SK-N-SH (cell line): Measurements from ENCODE around the gene FBXO15. TPM values are rescaled to one million over a fixed set of nuclear protein-coding genes. Genes with fewer than 3 reads are reported as not detected.

Source experiments
- CTCF ChIA-PET: fragments of 300-600, 350-600 bp; formaldehyde crosslinking; extraction: SDS; loops from one replicate; lab custom pipeline; 2021; lab: Yijun Ruan, JAX
- POLR2A ChIA-PET: fragments of 350-600 bp; sonication (Branson Sonifier 250); formaldehyde crosslinking; extraction: SDS; loops from one replicate; lab custom pipeline; 2020; ENCODE audit warnings: antibody characterized with exemption, inconsistent platforms; lab: Yijun Ruan, JAX
- DNase-seq: peaks from one replicate; pipeline ENCODE4 v3.0.0; 2012
- H2AFZ ChIP-seq: fragments of 200-600 bp; sonication (generic); 2 replicates; pipeline ENCODE4 v1.8.1; 2016; ENCODE audit warnings: antibody characterized with exemption, mild to moderate bottlenecking, low read depth
- H3F3A ChIP-seq: fragments of 200-600 bp; sonication (generic); replicated peaks from 2 replicates; pipeline ENCODE3; 2016; ENCODE audit warnings: antibody characterized with exemption, mild to moderate bottlenecking; ENCODE audit not compliant: insufficient read depth
- H3K27ac ChIP-seq, 2 experiments: fragments of 200-500 bp in 1 of 2; fragments of 200-600 bp in 1 of 2; sonication (Bioruptor generic) in 1 of 2; sonication (generic), shearing (Covaris generic) in 1 of 2; 2 replicates each; pipeline versions ENCODE4 v1.5.1 to v1.6.1; 2014 to 2016; ENCODE audit warnings: low read depth in 2 of 2, inconsistent platforms in 1 of 2, low read length in 1 of 2, mild to moderate bottlenecking in 1 of 2, mixed read lengths in 1 of 2
- H3K27me3 ChIP-seq: fragments of 200-600 bp; sonication (generic), shearing (Covaris generic); 2 replicates; pipeline ENCODE4 v1.6.1; 2016; ENCODE audit warnings: mixed run types; ENCODE audit not compliant: insufficient read depth
- H3K36me3 ChIP-seq, 2 experiments: fragments of 200-500 bp in 1 of 2; fragments of 200-600 bp in 1 of 2; sonication (Bioruptor generic) in 1 of 2; sonication (generic) in 1 of 2; replicated peaks in 1 of 2; 2 replicates each; pipeline versions ENCODE3 to v1.5.1; 2014 to 2016; ENCODE audit warnings: low read length in 1 of 2, mild to moderate bottlenecking in 1 of 2; ENCODE audit not compliant: insufficient read depth in 2 of 2, control insufficient read depth in 1 of 2
- H3K4me1 ChIP-seq, 2 experiments: fragments of 200-500 bp in 1 of 2; fragments of 200-600 bp in 1 of 2; sonication (Bioruptor generic) in 1 of 2; sonication (generic), shearing (Covaris generic) in 1 of 2; 2 replicates each; pipeline versions ENCODE4 v1.5.1 to v1.6.1; 2014 to 2016; ENCODE audit warnings: low read depth in 1 of 2, low read length in 1 of 2, mixed run types in 1 of 2; ENCODE audit not compliant: insufficient read depth in 2 of 2, control insufficient read depth in 1 of 2
- H3K4me2 ChIP-seq: fragments of 200-600 bp; sonication (generic), shearing (Covaris generic); 2 replicates; pipeline ENCODE4 v1.6.1; 2017; ENCODE audit warnings: mixed run types
- H3K4me3 ChIP-seq, 2 experiments: fragments of 200-500 bp in 1 of 2; fragments of 200-600 bp in 1 of 2; sonication (Bioruptor generic) in 1 of 2; sonication (generic), shearing (Covaris generic) in 1 of 2; 2 replicates each; pipeline versions ENCODE4 v1.5.1 to v1.8.1; 2014 to 2016; ENCODE audit warnings: low read depth in 2 of 2, inconsistent platforms in 1 of 2, low read length in 1 of 2, mild to moderate bottlenecking in 1 of 2, mixed read lengths in 1 of 2, moderate library complexity in 1 of 2
- H3K79me2 ChIP-seq: fragments of 200-600 bp; sonication (generic); 2 replicates; pipeline ENCODE4 v1.8.1; 2017; ENCODE audit warnings: mild to moderate bottlenecking; ENCODE audit not compliant: insufficient read depth
- H3K9ac ChIP-seq: fragments of 200-600 bp; sonication (generic); 2 replicates; pipeline ENCODE4 v1.6.1; 2017; ENCODE audit warnings: mixed run types
- H3K9me2 ChIP-seq: fragments of 200-600 bp; sonication (generic); 2 replicates; pipeline ENCODE4 v1.6.1; 2017; ENCODE audit warnings: mixed run types
- H3K9me3 ChIP-seq: fragments of 200-600 bp; sonication (generic); 2 replicates; pipeline ENCODE4 v1.6.1; 2017; ENCODE audit warnings: mixed run types, mild to moderate bottlenecking, moderate library complexity
- H4K20me1 ChIP-seq: fragments of 200-600 bp; sonication (generic); 2 replicates; pipeline ENCODE4 v1.6.1; 2017; ENCODE audit warnings: mild to moderate bottlenecking, mixed run types; ENCODE audit not compliant: insufficient read depth
- POLR2AphosphoS5 ChIP-seq: IDR thresholded peaks from 2 replicates; pipeline ENCODE4 v1.6.1; 2012; ENCODE audit warnings: low read depth, low read length
- WGBS: methylation state at CpG from one replicate; pipeline ENCODE4 v1.1.6; 2017; ENCODE audit warnings: low lambda C conversion rate; 5-methylcytosine and 5-hydroxymethylcytosine counted together
- polyA plus RNA-seq, 3 experiments: library from polyadenylated mRNA; depleted of rRNA; stranded (reverse); fragments of >200 nt; gene quantifications; 2 replicates each; pipeline ENCODE4 v1.2.3, GENCODE V29; 2012
- TF ChIP-seq, protein P1 (sequence below): fragments of 200-600 bp; sonication (generic); IDR thresholded peaks from 2 replicates; pipeline ENCODE4 v1.6.1; 2017; ENCODE audit warnings: antibody characterized with exemption, mild to moderate bottlenecking, moderate library complexity
- TF ChIP-seq, protein P2 (sequence below): IDR thresholded peaks from 2 replicates; pipeline ENCODE4 v1.6.1; 2012; ENCODE audit warnings: mild to moderate bottlenecking, low read depth, low read length, moderate library complexity
- TF ChIP-seq, protein P3 (sequence below): IDR thresholded peaks from 2 replicates; pipeline ENCODE4 v1.4.0; 2012; ENCODE audit warnings: low read depth, borderline replicate concordance

The FBXO15 gene
- polyA plus RNA-seq, 1 of the 3 experiments (the other 2 are of a cell fraction) = 0.62 TPM

DNA sequence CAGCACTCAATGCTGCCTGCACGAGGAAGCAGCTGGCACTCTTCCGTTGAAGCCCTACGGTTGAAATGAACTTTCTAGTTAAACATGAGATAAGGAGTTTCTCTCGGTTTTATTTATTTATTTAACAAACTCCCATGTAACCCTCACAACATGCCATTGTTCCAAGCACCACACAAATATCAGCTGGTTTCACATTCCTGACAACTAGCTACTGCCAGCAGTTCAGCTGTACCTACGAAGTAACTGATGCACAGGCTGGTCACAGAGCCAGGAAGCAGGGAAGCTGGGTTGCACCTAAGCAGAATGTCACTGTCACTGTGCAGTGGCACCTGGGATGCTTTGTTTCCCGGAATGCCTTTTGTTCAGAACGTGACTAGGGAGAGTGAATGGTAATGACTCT lies 18.8 kb upstream of the FBXO15 start:
- no peaks in the 10 kb centered on the region for H3F3A ChIP-seq
- ChIA-PET CTCF (interaction anchor here (0.8 kb wide), 1 partner anchor 176 kb away, joined by 4 read pairs; no protein-coding TSS in a partner anchor), POLR2A (no interaction called here)

DNA sequence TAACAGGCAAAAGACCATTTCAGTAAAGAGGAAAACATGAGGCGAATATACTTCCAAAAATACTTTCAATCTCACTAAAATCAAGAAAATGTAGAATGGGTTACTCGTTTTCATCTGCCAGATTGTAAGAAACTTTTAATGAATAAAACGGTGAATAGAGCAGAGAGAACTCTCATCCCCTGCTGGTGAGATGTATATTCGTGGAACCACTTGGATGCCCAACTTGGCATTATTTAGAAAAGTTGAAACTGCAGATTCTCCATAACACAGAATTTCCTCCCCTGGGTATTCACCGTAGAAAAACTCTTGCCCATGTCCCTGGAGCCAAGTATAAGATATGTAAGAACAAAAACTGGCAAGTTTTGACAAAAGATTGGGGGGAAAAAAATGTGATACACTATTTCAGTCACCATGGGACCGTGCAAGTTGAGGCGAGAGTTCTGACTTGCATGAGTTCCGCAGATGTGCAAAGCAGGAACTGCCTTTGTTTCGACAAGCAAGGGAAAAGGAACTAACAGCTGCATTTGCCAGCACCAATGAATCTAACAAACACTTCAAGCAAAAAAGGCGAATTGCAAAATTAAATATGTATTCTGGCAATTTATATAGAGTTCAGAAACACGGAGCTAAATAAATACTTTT lies 15.5 kb upstream of the FBXO15 start:
- DNase-seq = no peak
- no peak for TF ChIP-seq POLR2AphosphoS5
- TF ChIP-seq, protein P1, sequence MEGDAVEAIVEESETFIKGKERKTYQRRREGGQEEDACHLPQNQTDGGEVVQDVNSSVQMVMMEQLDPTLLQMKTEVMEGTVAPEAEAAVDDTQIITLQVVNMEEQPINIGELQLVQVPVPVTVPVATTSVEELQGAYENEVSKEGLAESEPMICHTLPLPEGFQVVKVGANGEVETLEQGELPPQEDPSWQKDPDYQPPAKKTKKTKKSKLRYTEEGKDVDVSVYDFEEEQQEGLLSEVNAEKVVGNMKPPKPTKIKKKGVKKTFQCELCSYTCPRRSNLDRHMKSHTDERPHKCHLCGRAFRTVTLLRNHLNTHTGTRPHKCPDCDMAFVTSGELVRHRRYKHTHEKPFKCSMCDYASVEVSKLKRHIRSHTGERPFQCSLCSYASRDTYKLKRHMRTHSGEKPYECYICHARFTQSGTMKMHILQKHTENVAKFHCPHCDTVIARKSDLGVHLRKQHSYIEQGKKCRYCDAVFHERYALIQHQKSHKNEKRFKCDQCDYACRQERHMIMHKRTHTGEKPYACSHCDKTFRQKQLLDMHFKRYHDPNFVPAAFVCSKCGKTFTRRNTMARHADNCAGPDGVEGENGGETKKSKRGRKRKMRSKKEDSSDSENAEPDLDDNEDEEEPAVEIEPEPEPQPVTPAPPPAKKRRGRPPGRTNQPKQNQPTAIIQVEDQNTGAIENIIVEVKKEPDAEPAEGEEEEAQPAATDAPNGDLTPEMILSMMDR = peak; percentile 13; the same call in 1 of the 2 replicates
- Histone ChIP-seq H3K9me2 (no peaks in the 10 kb centered on the region), H3F3A (no peaks in the 10 kb centered on the region), H3K4me1 (no peaks in the 10 kb centered on the region), H3K27ac (no peak overlapping the region), H3K27me3 (peaks cover 10% of the 10 kb centered on the region; the same call in 1 of the 2 replicates), H3K36me3 (peaks cover 21 to 23% of the 10 kb centered on the region in 2 experiments), H4K20me1 (no peaks in the 10 kb centered on the region), H2AFZ (no peak overlapping the region), H3K4me2 (no peak overlapping the region), H3K4me3 (no peak overlapping the region), H3K9me3 (no peaks in the 10 kb centered on the region), H3K79me2 (no peaks in the 10 kb centered on the region), H3K9ac (no peak overlapping the region)
- ChIA-PET POLR2A (no interaction called here), CTCF (interaction anchor here (0.8 to 1.1 kb wide), 2 partner anchors 9 to 236 kb away, joined by 3 read pairs; no protein-coding TSS in a partner anchor)
- WGBS = 70% methylated on average over 11 of the region's 11 CpGs

More for the DNA sequence above, 18.8 kb upstream of the FBXO15 start:
- no peak overlapping the region for H3K27ac ChIP-seq
- TF ChIP-seq, protein P2, sequence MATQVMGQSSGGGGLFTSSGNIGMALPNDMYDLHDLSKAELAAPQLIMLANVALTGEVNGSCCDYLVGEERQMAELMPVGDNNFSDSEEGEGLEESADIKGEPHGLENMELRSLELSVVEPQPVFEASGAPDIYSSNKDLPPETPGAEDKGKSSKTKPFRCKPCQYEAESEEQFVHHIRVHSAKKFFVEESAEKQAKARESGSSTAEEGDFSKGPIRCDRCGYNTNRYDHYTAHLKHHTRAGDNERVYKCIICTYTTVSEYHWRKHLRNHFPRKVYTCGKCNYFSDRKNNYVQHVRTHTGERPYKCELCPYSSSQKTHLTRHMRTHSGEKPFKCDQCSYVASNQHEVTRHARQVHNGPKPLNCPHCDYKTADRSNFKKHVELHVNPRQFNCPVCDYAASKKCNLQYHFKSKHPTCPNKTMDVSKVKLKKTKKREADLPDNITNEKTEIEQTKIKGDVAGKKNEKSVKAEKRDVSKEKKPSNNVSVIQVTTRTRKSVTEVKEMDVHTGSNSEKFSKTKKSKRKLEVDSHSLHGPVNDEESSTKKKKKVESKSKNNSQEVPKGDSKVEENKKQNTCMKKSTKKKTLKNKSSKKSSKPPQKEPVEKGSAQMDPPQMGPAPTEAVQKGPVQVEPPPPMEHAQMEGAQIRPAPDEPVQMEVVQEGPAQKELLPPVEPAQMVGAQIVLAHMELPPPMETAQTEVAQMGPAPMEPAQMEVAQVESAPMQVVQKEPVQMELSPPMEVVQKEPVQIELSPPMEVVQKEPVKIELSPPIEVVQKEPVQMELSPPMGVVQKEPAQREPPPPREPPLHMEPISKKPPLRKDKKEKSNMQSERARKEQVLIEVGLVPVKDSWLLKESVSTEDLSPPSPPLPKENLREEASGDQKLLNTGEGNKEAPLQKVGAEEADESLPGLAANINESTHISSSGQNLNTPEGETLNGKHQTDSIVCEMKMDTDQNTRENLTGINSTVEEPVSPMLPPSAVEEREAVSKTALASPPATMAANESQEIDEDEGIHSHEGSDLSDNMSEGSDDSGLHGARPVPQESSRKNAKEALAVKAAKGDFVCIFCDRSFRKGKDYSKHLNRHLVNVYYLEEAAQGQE = no peak
- TF ChIP-seq, protein P3, sequence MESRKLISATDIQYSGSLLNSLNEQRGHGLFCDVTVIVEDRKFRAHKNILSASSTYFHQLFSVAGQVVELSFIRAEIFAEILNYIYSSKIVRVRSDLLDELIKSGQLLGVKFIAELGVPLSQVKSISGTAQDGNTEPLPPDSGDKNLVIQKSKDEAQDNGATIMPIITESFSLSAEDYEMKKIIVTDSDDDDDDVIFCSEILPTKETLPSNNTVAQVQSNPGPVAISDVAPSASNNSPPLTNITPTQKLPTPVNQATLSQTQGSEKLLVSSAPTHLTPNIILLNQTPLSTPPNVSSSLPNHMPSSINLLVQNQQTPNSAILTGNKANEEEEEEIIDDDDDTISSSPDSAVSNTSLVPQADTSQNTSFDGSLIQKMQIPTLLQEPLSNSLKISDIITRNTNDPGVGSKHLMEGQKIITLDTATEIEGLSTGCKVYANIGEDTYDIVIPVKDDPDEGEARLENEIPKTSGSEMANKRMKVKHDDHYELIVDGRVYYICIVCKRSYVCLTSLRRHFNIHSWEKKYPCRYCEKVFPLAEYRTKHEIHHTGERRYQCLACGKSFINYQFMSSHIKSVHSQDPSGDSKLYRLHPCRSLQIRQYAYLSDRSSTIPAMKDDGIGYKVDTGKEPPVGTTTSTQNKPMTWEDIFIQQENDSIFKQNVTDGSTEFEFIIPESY = no peak
- DNase-seq = no peak
- H3K27me3 ChIP-seq = peaks cover 41% of the 10 kb centered on the region
- H2AFZ ChIP-seq = no peak overlapping the region
- no peaks in the 10 kb centered on the region for H3K9me3 ChIP-seq
- WGBS = 13% methylated on average over 7 of the region's 7 CpGs
- no peaks in the 10 kb centered on the region for H3K79me2 ChIP-seq
- no peak overlapping the region for H3K9ac ChIP-seq
- no peaks in the 10 kb centered on the region for H3K4me1 ChIP-seq
- no peak overlapping the region for H3K4me2 ChIP-seq
- no peaks in the 10 kb centered on the region for H3K36me3 ChIP-seq
- no peaks in the 10 kb centered on the region for H4K20me1 ChIP-seq
- no peaks in the 10 kb centered on the region for H3K9me2 ChIP-seq
- H3K4me3 ChIP-seq = no peak overlapping the region
